Smooth muscle cell (in vitro differentiated cells): ENCODE results near the gene SLC19A1. TPM values are rescaled to one million over a fixed set of nuclear protein-coding genes. Genes with fewer than 3 reads are reported as not detected.
"Not testable (repeated sequence)": the region's sequence is repeated elsewhere in the genome, so short reads cannot be mapped to it uniquely, and the experiment has no call there.

Experiments
- DNase-seq: peaks from one replicate; lab custom pipeline; 2025; ENCODE audit not compliant: unreplicated experiment; lab: John Stamatoyannopoulos, UW
- H2AFZ ChIP-seq: fragments of 200-600 bp; sonication (generic); 2 replicates; pipeline ENCODE4 v1.6.0; 2016; ENCODE audit warnings: antibody characterized with exemption, low read depth, mild to moderate bottlenecking
- H3F3A ChIP-seq: fragments of 200-600 bp; sonication (generic); 2 replicates; pipeline ENCODE4 v1.6.0; 2017; ENCODE audit warnings: antibody characterized with exemption, low read depth
- H3K27ac ChIP-seq: fragments of 200-600 bp; sonication (generic); 2 replicates; pipeline ENCODE4 v1.5.1; 2016; ENCODE audit warnings: low read depth, mild to moderate bottlenecking
- H3K27me3 ChIP-seq: fragments of 200-600 bp; sonication (generic); 2 replicates; pipeline ENCODE4 v1.6.1; 2016; ENCODE audit warnings: low read depth, mild to moderate bottlenecking
- H3K36me3 ChIP-seq: fragments of 200-600 bp; sonication (generic); 2 replicates; pipeline ENCODE4 v1.5.1; 2016; ENCODE audit warnings: low read depth
- H3K4me1 ChIP-seq: fragments of 200-600 bp; sonication (generic); 2 replicates; pipeline ENCODE4 v1.5.1; 2016; ENCODE audit warnings: low read depth
- H3K4me2 ChIP-seq: fragments of 200-600 bp; sonication (generic); 2 replicates; pipeline ENCODE4 v1.6.0; 2016; ENCODE audit warnings: mild to moderate bottlenecking
- H3K4me3 ChIP-seq: fragments of 200-600 bp; sonication (generic); 2 replicates; pipeline ENCODE4 v1.5.1; 2016; ENCODE audit warnings: mild to moderate bottlenecking
- H3K79me2 ChIP-seq: fragments of 200-600 bp; sonication (generic); 2 replicates; pipeline ENCODE4 v1.6.0; 2016; ENCODE audit warnings: low read depth, mild to moderate bottlenecking
- H3K9ac ChIP-seq: fragments of 200-600 bp; sonication (generic); 2 replicates; pipeline ENCODE4 v1.6.0; 2016; ENCODE audit warnings: low read depth
- H3K9me3 ChIP-seq: fragments of 200-600 bp; sonication (generic); replicated peaks from 2 replicates; pipeline ENCODE4 v1.5.1; 2016; ENCODE audit warnings: low read depth
- H4K20me1 ChIP-seq: fragments of 200-600 bp; sonication (generic); 2 replicates; pipeline ENCODE4 v1.6.0; 2016; ENCODE audit warnings: low read depth
- WGBS: methylation state at CpG from one replicate; pipeline ENCODE4 v1.1.7; 2016; ENCODE audit warnings: low lambda C conversion rate; 5-methylcytosine and 5-hydroxymethylcytosine counted together
- polyA plus RNA-seq: library from polyadenylated mRNA; unstranded; fragments of >200 nt; fragmentation: Nextera tagmentation; extraction: Ambion mirVana; gene quantifications from 2 replicates; pipeline ENCODE4 v1.2.1, GENCODE V29; 2016
- total RNA-seq: library from RNA; depleted of rRNA; stranded (reverse); fragments of >200 nt; gene quantifications from 2 replicates; pipeline ENCODE4 v1.2.3, GENCODE V29; 2014
- TF ChIP-seq, protein P1 (sequence below): fragments of 200-600 bp; sonication (generic); IDR thresholded peaks from 2 replicates; pipeline ENCODE4 v1.5.1; 2017; ENCODE audit warnings: borderline replicate concordance, mild to moderate bottlenecking, antibody characterized with exemption; ENCODE audit not compliant: insufficient read depth, poor library complexity, severe bottlenecking

Gene SLC19A1
- total and polyA plus RNA-seq, 2 experiments from 2014 or later = 2.3 to 33.2 TPM

DNA sequence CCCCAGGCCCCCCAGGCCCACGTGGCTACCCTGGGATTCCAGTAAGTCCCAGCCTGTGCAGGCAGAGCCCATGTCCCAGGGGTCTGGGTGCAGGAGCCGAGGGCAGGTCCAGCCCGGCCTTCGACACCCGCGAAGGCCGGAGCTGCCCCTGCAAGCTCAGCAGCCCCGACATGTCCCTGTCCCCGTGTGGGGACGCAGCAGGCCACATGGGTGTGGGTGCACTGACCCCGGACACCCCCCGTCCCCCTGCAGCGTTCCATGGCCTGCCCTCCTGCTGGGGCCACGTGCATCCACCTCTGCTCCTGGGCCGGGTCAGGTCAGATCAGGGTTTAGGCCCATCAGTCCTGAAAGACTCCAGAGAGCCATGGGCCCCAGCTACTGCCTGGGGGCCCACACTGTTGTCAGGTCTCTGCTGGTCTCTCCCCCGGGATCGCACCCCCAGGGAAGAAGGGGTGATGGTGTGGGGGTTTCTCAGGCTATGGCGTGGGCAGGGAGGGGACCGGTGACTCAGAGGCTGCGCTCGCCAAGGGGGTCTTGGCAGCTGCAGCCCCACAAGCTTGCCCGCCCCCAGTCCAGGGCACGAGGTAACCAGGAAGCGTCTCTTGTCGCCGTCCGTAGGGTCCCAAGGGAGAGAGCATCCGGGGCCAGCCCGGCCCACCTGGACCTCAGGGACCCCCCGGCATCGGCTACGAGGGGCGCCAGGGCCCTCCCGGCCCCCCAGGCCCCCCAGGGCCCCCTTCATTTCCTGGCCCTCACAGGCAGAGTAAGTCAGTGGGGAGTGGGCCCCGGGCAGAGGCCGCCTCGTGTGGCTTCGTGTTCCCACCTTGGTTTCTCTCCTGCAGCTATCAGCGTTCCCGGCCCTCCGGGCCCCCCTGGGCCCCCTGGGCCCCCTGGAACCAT is 37.5 kb downstream of the SLC19A1 start:
- no peaks in the 10 kb centered on the region for H3K27me3 ChIP-seq
- H3K36me3 ChIP-seq = no peaks in the 10 kb centered on the region
- TF ChIP-seq, protein P1, sequence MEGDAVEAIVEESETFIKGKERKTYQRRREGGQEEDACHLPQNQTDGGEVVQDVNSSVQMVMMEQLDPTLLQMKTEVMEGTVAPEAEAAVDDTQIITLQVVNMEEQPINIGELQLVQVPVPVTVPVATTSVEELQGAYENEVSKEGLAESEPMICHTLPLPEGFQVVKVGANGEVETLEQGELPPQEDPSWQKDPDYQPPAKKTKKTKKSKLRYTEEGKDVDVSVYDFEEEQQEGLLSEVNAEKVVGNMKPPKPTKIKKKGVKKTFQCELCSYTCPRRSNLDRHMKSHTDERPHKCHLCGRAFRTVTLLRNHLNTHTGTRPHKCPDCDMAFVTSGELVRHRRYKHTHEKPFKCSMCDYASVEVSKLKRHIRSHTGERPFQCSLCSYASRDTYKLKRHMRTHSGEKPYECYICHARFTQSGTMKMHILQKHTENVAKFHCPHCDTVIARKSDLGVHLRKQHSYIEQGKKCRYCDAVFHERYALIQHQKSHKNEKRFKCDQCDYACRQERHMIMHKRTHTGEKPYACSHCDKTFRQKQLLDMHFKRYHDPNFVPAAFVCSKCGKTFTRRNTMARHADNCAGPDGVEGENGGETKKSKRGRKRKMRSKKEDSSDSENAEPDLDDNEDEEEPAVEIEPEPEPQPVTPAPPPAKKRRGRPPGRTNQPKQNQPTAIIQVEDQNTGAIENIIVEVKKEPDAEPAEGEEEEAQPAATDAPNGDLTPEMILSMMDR = no peak
- H3K4me3 ChIP-seq = no peak overlapping the region
- no peaks in the 10 kb centered on the region for H3F3A ChIP-seq
- H3K79me2 ChIP-seq = no peaks in the 10 kb centered on the region
- no peak overlapping the region for H2AFZ ChIP-seq
- WGBS = 92% methylated on average over 37 of the region's 41 CpGs
- H3K4me2 ChIP-seq = no peak overlapping the region
- H3K27ac ChIP-seq = no peak overlapping the region
- H3K9me3 ChIP-seq = no peaks in the 10 kb centered on the region
- H3K4me1 ChIP-seq = no peaks in the 10 kb centered on the region
- DNase-seq = no peak
- H4K20me1 ChIP-seq = peaks cover 6% of the 10 kb centered on the region
- no peak overlapping the region for H3K9ac ChIP-seq

DNA sequence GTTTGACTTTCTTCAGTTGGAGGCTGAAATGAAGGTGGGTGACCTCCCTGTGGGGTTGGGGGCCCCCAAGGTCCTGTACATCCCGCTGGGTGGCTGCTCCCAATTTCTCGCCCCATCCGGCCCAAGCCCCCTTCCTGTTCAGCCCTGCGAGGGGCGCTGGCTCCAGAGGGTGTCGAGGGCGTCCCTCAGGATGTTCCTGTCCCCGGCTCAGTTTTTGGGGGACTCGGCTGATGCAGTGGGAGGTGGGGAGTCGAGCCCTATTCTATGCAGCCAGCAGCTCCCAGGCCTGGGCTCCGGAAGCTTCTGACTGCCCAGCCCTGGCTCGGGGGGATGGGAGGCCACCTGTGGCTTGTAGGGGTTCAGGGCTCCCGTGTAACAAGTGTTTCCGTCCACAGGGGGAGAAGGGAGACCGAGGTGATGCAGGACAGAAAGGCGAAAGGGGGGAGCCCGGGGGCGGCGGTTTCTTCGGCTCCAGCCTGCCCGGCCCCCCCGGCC is 38.2 kb downstream of the SLC19A1 start:
- Histone ChIP-seq H3K4me2 (no peak overlapping the region), H3K4me1 (no peaks in the 10 kb centered on the region), H3F3A (no peaks in the 10 kb centered on the region), H3K27me3 (no peaks in the 10 kb centered on the region), H3K9me3 (no peaks in the 10 kb centered on the region), H3K9ac (no peak overlapping the region), H3K79me2 (no peaks in the 10 kb centered on the region), H3K4me3 (no peak overlapping the region), H4K20me1 (peaks cover 6% of the 10 kb centered on the region), H2AFZ (no peak overlapping the region), H3K36me3 (no peaks in the 10 kb centered on the region), H3K27ac (no peak overlapping the region)
- DNase-seq = no peak
- TF ChIP-seq, protein P1 = no peak
- WGBS = 97% methylated on average over 21 of the region's 22 CpGs

DNA sequence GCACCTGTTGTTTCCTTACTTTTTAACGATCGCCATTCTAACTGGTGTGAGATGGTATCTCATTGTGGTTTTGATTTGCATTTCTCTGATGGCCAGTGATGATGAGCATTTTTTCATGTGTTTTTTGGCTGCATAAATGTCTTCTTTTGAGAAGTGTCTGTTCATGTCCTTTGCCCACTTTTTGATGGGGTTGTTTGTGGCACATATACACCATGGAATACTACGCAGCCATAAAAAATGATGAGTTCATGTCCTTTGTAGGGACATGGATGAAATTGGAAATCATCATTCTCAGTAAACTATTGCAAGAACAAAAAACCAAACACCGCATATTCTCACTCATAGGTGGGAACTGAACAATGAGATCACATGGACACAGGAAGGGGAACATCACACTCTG is 39.0 kb downstream of the SLC19A1 start:
- not testable (repeated sequence) for H3K9me3 ChIP-seq, H3K4me1 ChIP-seq, H3K9ac ChIP-seq, H3K4me2 ChIP-seq, H3K79me2 ChIP-seq, H2AFZ ChIP-seq, H3K27me3 ChIP-seq, H4K20me1 ChIP-seq, H3K27ac ChIP-seq, H3K36me3 ChIP-seq, H3K4me3 ChIP-seq, DNase-seq, H3F3A ChIP-seq
- WGBS = 84% methylated on average over 4 of the region's 4 CpGs

DNA sequence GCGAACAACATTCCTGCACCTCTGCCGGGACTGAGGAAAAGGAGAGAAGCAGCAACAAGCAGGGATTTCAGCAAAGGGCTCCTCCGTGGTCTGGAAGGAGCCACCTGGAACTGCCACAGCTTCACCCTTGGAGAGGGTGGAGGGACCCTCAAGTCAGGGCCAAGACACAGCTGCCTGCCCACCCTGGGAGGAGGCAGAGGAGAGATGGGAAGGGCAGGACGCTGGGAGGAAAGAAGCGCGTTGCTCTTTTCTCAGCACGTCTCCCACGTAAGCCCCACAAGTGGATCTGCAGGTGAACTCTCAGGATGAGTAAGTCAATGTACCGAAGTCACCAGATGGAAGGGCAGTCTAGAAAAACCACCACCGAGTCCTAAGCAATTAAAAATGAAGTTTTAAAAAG is 39.6 kb downstream of the SLC19A1 start:
- TF ChIP-seq, protein P1 = no peak
- DNase-seq = no peak
- 96% methylated on average over 10 of the region's 10 CpGs for WGBS
- no peaks in the 10 kb centered on the region for H3K9me3 ChIP-seq
- H3K27ac ChIP-seq = no peak overlapping the region
- no peaks in the 10 kb centered on the region for H3K79me2 ChIP-seq
- H3F3A ChIP-seq = no peaks in the 10 kb centered on the region
- no peaks in the 10 kb centered on the region for H3K27me3 ChIP-seq
- H3K4me3 ChIP-seq = no peak overlapping the region
- peaks cover 2% of the 10 kb centered on the region for H4K20me1 ChIP-seq
- H3K4me2 ChIP-seq = no peak overlapping the region
- H3K4me1 ChIP-seq = no peaks in the 10 kb centered on the region
- no peak overlapping the region for H2AFZ ChIP-seq
- no peak overlapping the region for H3K9ac ChIP-seq
- H3K36me3 ChIP-seq = no peaks in the 10 kb centered on the region
